Right atrium auricular region (tissue), 2 donors: Measurements from ENCODE around the gene UBE2F. TPM values are rescaled to one million over a fixed set of nuclear protein-coding genes. Genes with fewer than 3 reads are reported as not detected.

ENCODE experiments used
- DNase-seq: peaks from one replicate; pipeline ENCODE4 v3.0.0-alpha.2; 2019; ENCODE audit warnings: low spot score
- H3K27ac ChIP-seq, 2 donors: fragments of 200-600 bp; sonication (generic); 1 replicate in 1 of 2; 2 replicates in 1 of 2; pipeline ENCODE4 v1.5.1; 2016 to 2019
- H3K27me3 ChIP-seq, 2 donors: fragments of 200-600 bp; sonication (generic); one replicate each; pipeline versions ENCODE4 v1.5.1 to v1.6.0; 2017 to 2019
- H3K36me3 ChIP-seq: fragments of 200-600 bp; sonication (generic); one replicate; pipeline ENCODE4 v1.5.1; 2016
- H3K4me1 ChIP-seq, 2 donors: fragments of 200-600 bp; sonication (generic); one replicate each; pipeline versions ENCODE4 v1.5.1 to v1.6.0; 2017 to 2019
- H3K4me3 ChIP-seq, 2 donors: fragments of 200-600 bp; sonication (generic); 1 replicate in 1 of 2; 2 replicates in 1 of 2; pipeline ENCODE4 v1.5.1; 2017 to 2019; ENCODE audit warnings: mild to moderate bottlenecking in 1 of 2, moderate library complexity in 1 of 2
- H3K9me3 ChIP-seq, 2 donors: fragments of 200-600 bp; sonication (generic); one replicate each; pipeline ENCODE4 v1.5.1; 2019
- total RNA-seq, 2 donors: library from RNA; depleted of rRNA; stranded (reverse); fragments of >200 nt; gene quantifications; one replicate each; pipeline ENCODE4 v1.1.0, GENCODE V29; 2016
- TF ChIP-seq, protein P1 (sequence below), 2 donors: fragments of 200-600 bp; sonication (generic); IDR thresholded peaks; one replicate each; pipeline ENCODE4 v1.5.1; 2019; ENCODE audit warnings: antibody characterized with exemption in 2 of 2

Gene UBE2F
- total RNA-seq, 2 donors from 2014 or later = 78.4 to 79.6 TPM

DNA sequence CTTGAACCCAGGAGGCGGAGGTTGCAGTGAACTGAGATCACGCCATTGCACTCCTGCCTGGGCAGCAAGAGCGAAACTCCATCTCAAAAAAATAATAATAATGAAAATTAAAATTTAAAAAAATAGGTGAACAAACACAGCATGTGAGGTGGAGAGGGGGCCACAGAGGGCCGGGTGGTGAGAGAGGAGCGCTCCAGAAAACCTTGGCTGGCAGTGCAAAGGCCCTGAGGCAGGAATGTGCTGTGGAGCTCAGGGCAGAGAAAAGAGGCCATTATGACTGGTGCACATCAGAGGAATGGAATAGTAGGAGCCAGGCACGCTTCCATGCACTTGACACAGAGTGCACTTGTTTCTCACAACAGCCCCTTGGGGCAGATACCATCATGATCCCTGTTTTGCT is 72.3 kb downstream of the UBE2F start:
- Histone ChIP-seq H3K27ac (no peak overlapping the region), H3K36me3 (peaks cover 61% of the 10 kb centered on the region), H3K9me3 (no peaks in the 10 kb centered on the region), H3K27me3 (no peaks in the 10 kb centered on the region), H3K4me1 (peaks cover 0 to 10% of the 10 kb centered on the region in 2 donors), H3K4me3 (no peak overlapping the region)
- TF ChIP-seq, protein P1, sequence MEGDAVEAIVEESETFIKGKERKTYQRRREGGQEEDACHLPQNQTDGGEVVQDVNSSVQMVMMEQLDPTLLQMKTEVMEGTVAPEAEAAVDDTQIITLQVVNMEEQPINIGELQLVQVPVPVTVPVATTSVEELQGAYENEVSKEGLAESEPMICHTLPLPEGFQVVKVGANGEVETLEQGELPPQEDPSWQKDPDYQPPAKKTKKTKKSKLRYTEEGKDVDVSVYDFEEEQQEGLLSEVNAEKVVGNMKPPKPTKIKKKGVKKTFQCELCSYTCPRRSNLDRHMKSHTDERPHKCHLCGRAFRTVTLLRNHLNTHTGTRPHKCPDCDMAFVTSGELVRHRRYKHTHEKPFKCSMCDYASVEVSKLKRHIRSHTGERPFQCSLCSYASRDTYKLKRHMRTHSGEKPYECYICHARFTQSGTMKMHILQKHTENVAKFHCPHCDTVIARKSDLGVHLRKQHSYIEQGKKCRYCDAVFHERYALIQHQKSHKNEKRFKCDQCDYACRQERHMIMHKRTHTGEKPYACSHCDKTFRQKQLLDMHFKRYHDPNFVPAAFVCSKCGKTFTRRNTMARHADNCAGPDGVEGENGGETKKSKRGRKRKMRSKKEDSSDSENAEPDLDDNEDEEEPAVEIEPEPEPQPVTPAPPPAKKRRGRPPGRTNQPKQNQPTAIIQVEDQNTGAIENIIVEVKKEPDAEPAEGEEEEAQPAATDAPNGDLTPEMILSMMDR (IDR thresholded peaks at IDR 0.05) = no peak
- DNase-seq = no peak

DNA sequence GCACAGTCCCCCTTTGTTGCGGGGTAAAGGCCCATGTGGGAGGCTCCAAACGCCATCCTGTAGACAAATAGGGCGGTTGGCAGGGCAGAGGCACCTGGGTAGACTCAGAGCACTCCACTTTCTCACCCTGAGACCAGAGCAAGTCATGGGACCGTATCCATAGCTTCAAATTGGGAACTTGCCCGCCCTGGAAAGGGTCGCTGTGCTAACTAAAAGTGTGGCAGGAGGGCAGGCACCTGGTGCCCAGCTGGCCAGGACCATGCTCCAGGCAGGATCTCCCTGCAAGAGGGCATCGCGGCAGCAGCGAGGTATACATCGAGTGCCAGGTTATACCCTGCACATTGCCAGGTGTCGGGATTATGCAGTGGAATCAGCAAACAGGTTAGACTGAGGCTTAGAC is 73.2 kb downstream of the UBE2F start:
- H3K27me3 ChIP-seq = no peaks in the 10 kb centered on the region
- H3K9me3 ChIP-seq = no peaks in the 10 kb centered on the region
- H3K4me3 ChIP-seq = no peak overlapping the region
- no peak overlapping the region for H3K27ac ChIP-seq
- TF ChIP-seq, protein P1 (IDR thresholded peaks at IDR 0.05) = no peak
- DNase-seq = peak; percentile 32
- peaks cover 59% of the 10 kb centered on the region for H3K36me3 ChIP-seq
- peaks cover 0 to 10% of the 10 kb centered on the region in 2 donors for H3K4me1 ChIP-seq

DNA sequence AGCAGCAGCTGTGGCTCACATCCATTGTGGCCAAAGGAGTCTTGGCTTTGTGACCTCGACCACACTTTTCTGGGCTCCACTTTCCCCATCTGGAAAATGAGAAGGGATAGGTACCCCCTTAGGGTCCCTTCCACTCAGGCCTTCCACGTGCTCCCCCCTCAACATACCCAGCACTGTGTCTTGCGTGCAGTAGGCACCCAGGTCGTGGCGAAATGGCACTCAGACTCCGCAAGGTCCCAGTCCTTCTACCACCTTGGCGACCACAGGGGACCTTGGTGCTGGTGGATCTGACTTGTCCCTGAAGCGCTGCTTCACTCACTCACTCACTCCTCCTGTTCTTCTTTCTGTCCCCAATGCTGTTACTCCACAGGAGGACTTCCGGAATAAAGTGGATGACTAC is 74.1 kb downstream of the UBE2F start:
- Histone ChIP-seq H3K27me3 (no peaks in the 10 kb centered on the region), H3K9me3 (no peaks in the 10 kb centered on the region), H3K27ac (no peak overlapping the region), H3K36me3 (peaks cover 52% of the 10 kb centered on the region), H3K4me1 (peaks cover 0 to 10% of the 10 kb centered on the region in 2 donors), H3K4me3 (no peak overlapping the region)
- TF ChIP-seq, protein P1 (IDR thresholded peaks at IDR 0.05) = no peak
- no peak for DNase-seq

- H3K9me3 ChIP-seq = no peaks in the 10 kb centered on the region
- H3K36me3 ChIP-seq = peaks cover 40% of the 10 kb centered on the region
- no peak overlapping the region for H3K4me3 ChIP-seq
- no peak for DNase-seq
- TF ChIP-seq, protein P1 (IDR thresholded peaks at IDR 0.05) = no peak
- H3K27ac ChIP-seq = peak overlapping the region in 1 of 2 donors; percentile 23
- H3K4me1 ChIP-seq = peaks cover 0 to 10% of the 10 kb centered on the region in 2 donors
- no peaks in the 10 kb centered on the region for H3K27me3 ChIP-seq
Measured at GRCh38 chr2:238042090-238042489, 75.3 kb downstream of the UBE2F start.

GRCh38 chr2:238042849-238043584 is 76.2 kb downstream of the UBE2F start:
- Histone ChIP-seq H3K27ac (peak overlapping the region in 1 of 2 donors; percentile 23), H3K27me3 (no peaks in the 10 kb centered on the region), H3K36me3 (peaks cover 32% of the 10 kb centered on the region), H3K4me1 (peaks cover 0 to 10% of the 10 kb centered on the region in 2 donors), H3K4me3 (no peak overlapping the region), H3K9me3 (no peaks in the 10 kb centered on the region)
- TF ChIP-seq, protein P1 (IDR thresholded peaks at IDR 0.05) = no peak
- no peak for DNase-seq

DNA sequence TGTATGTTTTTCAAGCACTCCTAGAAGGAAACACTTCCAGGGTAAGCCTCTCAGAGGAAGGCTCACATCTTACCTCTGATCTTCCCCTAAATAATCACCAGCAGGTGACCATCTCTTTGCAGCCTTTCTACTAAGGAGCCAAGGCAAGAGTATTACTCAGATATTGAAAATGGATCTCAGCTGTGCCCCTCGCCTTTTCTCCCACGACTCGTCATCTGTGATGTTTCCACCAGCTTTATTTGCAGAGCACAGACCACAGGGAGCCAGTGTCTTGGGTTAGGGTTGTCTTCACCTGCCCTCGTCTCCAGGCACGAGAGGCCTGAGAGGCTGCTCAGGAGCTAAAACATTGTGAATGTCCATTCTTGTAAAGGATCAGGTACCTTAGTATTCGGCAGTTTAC is 77.0 kb downstream of the UBE2F start:
- TF ChIP-seq, protein P1 (IDR thresholded peaks at IDR 0.05) = no peak
- no peak for DNase-seq
- H3K27me3 ChIP-seq = no peaks in the 10 kb centered on the region
- H3K4me3 ChIP-seq = no peak overlapping the region
- peaks cover 24% of the 10 kb centered on the region for H3K36me3 ChIP-seq
- H3K9me3 ChIP-seq = no peaks in the 10 kb centered on the region
- H3K27ac ChIP-seq = no peak overlapping the region
- H3K4me1 ChIP-seq = peaks cover 0 to 10% of the 10 kb centered on the region in 2 donors
